Astrocyte of the cerebellum (primary cell): ENCODE results near the gene ALOXE3.

Experiments used
- DNase-seq: peaks from one replicate; pipeline ENCODE4 v3.0.0-alpha.2; 2011; ENCODE audit warnings: low read depth
- H3K4me3 ChIP-seq: 2 replicates; pipeline ENCODE4 v1.5.1; 2011; ENCODE audit warnings: mild to moderate bottlenecking, low read depth, low read length, moderate library complexity
- in situ Hi-C: cut with HindIII; loops from 2 replicates; pipeline ENCODE4 v1.10.0; 2017; ENCODE audit warnings: low sequenced_read_pairs
- TF ChIP-seq, protein P1 (sequence below): IDR thresholded peaks from 2 replicates; pipeline ENCODE4 v1.5.1; 2012; ENCODE audit warnings: low read length, low read depth, moderate library complexity, mild to moderate bottlenecking; ENCODE audit errors: missing control alignments

Gene ALOXE3

DNA sequence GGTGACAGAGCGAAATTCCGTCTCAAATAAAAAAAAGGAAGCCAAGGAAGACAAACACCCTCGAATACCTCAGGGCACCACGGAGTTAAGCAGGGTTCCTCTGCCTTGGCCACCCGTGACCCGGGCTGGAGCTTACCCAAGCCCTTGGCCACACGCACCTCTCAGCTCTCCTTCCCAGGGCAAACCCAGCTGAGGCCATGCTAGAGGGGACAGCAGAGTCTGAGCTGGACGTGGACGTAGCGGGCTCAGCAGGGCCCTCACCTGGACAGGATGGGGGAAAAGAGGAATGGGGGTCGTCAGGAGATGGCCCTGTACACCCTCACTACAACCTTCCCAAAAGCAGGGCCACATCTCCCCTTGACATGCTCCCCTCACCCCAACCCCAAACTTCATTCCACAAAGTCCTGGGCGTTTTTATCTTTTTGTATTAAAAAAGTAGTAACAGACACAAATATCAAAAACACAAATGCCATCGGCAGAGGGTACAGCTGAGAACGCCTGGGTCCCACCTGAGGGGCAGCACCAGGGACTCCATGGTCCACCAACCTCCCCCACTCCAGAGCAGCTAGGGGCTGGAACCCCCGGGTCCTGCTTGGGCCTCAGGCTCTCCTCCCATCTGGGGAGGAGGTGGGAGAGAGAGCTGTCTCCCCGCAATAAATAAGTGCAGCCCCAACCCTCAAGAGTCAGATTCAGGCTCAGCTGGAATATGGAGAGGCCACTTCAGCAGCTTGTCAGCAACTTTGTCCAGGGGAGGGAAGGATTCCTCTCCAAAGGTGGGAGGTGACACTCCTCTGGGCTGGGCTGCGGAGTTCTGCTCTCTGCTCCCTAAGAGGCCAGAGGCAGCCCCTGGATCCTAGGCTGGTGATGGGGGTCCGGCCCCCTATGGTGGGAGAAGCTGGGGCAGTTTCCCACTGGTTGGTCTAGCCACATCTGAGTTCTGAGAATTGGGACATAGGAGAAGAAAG lies 22.0 kb upstream of the ALOXE3 start:
- H3K4me3 ChIP-seq, result no peak overlapping the region
- TF ChIP-seq, protein P1, sequence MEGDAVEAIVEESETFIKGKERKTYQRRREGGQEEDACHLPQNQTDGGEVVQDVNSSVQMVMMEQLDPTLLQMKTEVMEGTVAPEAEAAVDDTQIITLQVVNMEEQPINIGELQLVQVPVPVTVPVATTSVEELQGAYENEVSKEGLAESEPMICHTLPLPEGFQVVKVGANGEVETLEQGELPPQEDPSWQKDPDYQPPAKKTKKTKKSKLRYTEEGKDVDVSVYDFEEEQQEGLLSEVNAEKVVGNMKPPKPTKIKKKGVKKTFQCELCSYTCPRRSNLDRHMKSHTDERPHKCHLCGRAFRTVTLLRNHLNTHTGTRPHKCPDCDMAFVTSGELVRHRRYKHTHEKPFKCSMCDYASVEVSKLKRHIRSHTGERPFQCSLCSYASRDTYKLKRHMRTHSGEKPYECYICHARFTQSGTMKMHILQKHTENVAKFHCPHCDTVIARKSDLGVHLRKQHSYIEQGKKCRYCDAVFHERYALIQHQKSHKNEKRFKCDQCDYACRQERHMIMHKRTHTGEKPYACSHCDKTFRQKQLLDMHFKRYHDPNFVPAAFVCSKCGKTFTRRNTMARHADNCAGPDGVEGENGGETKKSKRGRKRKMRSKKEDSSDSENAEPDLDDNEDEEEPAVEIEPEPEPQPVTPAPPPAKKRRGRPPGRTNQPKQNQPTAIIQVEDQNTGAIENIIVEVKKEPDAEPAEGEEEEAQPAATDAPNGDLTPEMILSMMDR, result no peak
- in situ Hi-C loops, result no loop called here
- DNase-seq, result no peak

DNA sequence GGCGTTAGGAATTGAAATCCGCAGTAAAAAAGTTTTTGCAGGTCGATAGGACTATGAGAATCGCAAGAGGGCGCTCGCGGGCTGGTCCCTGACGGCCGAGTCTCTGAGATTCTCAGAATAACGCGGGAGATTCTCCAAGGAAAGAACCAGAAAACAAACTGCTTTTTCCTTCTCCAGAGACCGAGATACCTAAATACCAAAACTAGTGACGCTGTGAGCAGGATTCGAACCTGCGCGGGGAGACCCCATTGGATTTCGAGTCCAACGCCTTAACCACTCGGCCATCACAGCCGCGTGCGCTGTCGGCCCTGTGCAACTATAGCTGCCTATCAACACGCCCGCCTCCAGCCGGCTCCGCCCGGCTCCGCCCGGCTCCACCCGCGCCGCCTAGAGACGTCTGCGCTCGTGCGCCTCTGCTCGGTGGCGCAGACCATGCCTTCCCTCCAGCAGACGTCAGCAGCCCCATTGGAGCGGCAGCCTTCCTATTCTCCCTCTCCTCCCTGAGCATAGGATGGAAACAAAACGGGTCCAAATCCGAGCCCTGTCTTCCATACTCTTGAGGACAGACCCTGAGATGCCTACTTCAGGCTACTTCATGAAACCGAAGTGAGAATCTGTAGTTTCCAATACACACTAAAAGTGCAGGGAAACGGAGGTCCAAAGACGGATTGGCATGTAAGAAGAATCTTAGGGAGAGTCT lies 20.5 kb upstream of the ALOXE3 start:
- DNase-seq, result peak; percentile 96
- in situ Hi-C loops, result no loop called here
- peak overlapping the region; percentile 43 for H3K4me3 ChIP-seq
- TF ChIP-seq, protein P1, result peak; percentile 88

DNA sequence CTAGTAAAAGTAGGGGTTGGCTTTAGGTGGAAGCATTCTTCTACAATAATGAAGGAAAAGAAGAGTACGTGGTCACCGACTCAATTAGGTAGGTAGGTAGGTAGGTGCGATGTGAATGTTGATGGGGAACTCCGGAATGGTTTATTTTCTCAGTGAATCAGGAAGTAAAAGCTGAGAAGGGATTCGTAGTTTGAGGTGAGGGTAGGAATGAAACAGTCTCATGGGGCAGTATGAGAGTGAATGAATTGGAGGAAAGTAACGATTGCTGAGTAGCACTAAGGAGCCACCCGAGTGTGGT lies 20.0 kb upstream of the ALOXE3 start:
- DNase-seq, result no peak
- in situ Hi-C loops, result no loop called here
- TF ChIP-seq, protein P1, result no peak
- H3K4me3 ChIP-seq, result peak overlapping the region; percentile 43

DNA sequence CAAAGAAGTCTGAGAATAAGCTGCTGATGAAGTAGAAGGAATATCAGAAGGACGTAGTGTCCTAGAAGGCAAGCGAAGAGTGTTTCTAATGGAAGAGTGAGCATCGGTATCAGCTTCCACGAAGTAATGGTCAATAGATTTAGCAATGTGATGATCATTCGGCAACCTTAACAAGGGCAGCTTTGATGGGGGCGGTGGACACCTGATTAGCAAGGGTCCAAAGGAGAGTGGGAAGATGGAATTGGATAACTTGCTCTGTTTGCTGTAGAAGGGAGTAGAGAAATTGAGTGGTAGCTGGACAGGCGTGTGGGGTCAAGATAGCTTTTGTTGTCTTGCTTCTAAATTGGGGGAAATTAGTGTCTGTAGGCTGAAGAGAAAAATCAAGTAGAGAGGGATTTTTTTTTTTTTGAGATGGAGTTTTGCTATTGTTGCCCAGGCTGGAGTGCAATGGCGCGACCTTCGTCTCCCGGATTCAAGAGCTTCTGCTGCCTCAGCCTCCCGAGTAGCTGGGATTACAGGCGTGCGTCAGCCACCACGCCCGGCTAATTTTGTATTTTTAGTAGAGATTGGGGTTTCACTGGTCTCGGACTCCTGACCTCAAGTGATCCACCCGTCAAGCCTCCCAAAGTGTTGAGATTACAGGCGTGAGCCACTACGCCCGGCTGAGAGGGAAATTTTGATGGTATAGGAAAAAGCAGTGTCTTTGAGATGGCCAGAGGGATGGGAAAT lies 19.5 kb upstream of the ALOXE3 start:
- H3K4me3 ChIP-seq, result peak overlapping the region; percentile 43
- DNase-seq, result no peak
- in situ Hi-C loops, result no loop called here
- TF ChIP-seq, protein P1, result no peak

DNA sequence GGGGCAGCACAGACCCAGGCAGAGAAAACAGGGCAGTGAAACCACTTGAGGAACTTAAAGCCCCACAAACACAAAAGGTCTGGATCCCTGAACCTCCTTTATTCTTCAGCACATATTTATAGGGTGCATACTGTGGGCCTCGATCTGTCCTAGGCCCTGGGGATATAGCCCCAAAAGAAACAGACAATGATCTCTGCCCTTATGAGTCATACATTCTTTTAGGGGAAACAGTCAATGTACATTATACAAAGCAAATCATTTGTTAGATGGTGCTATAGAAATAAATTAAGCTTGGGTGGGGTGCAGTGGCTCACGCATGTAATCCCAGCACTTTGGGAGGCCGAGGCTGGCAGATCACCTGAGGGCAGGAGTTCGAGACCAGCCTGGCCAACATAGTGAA lies 15.6 kb upstream of the ALOXE3 start:
- DNase-seq, result no peak
- TF ChIP-seq, protein P1, result no peak
- in situ Hi-C loops, result no loop called here
- H3K4me3 ChIP-seq, result no peak overlapping the region

DNA sequence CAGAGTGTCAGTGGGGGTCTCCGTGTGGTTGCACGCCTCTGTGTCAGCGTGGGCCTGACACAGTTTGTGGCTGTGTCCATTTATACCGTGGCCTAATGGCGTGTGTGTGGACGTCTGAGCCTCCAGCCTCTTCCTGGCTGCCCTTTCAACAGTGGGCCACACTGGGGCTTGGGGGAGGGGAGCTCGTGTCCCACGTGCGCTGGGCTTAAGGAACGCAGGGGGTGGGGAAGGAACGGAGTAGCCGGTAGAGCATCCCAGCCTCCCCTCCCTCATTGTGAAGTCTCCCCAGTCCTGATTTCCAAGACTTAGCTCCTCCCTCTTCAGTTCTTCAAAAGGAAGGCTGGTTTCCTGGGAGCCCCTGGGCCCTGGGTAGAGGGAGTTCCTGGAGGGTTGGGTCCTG lies 15.1 kb upstream of the ALOXE3 start:
- in situ Hi-C loops, result no loop called here
- TF ChIP-seq, protein P1, result no peak
- no peak for DNase-seq
- no peak overlapping the region for H3K4me3 ChIP-seq
